Measurements from ENCODE around the gene DTD2.

- no peak for TF ChIP-seq POLR2A (IDR thresholded peaks at IDR 0.05)
- TF ChIP-seq CTCF (IDR thresholded peaks at IDR 0.05): no peak
- no peak for TF ChIP-seq EP300 (IDR thresholded peaks at IDR 0.05)
These were observed 37.9 kb downstream of the DTD2 start for GRCh38 chr14:31419179-31419966.

Data from ovary (tissue), 3 donors.